ENCODE measurements around the gene FOSL2. TPM values are rescaled to one million over a fixed set of nuclear protein-coding genes. Genes with fewer than 3 reads are reported as not detected.
A peak's percentile ranks its signal among the peaks of the same experiment; 100 is the strongest.

FOSL2 gene
- polyA plus RNA-seq, 3 donors: 24.8 to 270 (median 28.6) TPM

DNA sequence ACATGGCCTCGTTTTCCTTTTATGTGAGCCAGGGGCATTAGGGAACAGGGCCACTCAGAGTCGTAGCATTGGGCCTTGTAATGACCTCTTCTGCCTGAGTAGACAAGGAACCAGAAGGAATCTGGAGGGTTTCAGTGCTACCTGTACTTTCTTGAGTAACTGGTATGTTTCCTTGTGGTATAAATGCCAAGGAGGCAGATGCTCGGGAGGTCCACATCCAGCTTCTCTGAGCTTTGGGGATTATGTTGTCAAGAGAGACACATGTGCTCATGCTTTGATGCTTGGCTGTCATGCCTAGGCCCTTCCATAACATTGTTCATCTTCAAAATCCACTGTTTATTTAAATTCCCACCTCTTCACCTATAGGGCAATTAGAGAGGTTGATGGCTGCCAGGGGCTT, 26.3 kb downstream of the FOSL2 start:
- DNase-seq: no peak
- peaks cover 34 to 57% of the 10 kb centered on the region in 2 donors for H3K36me3 Mint-ChIP-seq
- no peaks in the 10 kb centered on the region for H3K27me3 Mint-ChIP-seq (ENCODE audit: low read depth in 3 of 3)
- no peak overlapping the region for H3K4me3 ChIP-seq (replicated peaks in 1 of 3; ENCODE audit: low read depth in 2 of 3, low read length in 3 of 3)
- H3K9ac ChIP-seq (ENCODE audit: insufficient read depth, low read length, poor library complexity, severe bottlenecking): no peak overlapping the region
- peaks cover 83% of the 10 kb centered on the region for H4K20me1 ChIP-seq (ENCODE audit: insufficient read depth, low read length)
- peaks cover 20 to 54% of the 10 kb centered on the region in 2 donors for H3K36me3 ChIP-seq (replicated peaks in 1 of 2; ENCODE audit: control insufficient read depth in 1 of 2, insufficient read depth in 2 of 2, low read length in 2 of 2)
- no peak overlapping the region for H3K4me3 Mint-ChIP-seq
- peaks cover 31% of the 10 kb centered on the region for H3K79me2 ChIP-seq (ENCODE audit: insufficient read depth, low read length)
- H3K27ac Mint-ChIP-seq: peak overlapping the region; percentile 24 to 88 (median 55)
- no peak overlapping the region for H2AFZ ChIP-seq (ENCODE audit: insufficient read depth, low read depth, low read length, poor library complexity, severe bottlenecking)
- intact Hi-C loops (cut with micrococcal nuclease): no loop called here
- no peaks in the 10 kb centered on the region for H3K9me3 ChIP-seq (replicated peaks in 1 of 2; ENCODE audit: control insufficient read depth in 1 of 2, insufficient read depth in 1 of 2, low read length in 2 of 2)
- no peak overlapping the region for H3K4me2 ChIP-seq (replicated peaks; ENCODE audit: extremely low read depth, low read length, poor library complexity, severe bottlenecking)
- peaks cover 46% of the 10 kb centered on the region for H3K4me1 Mint-ChIP-seq
- WGBS (ENCODE audit: insufficient coverage): 100% methylated on average over 1 of the region's 3 CpGs
- peak overlapping the region in 1 of 2 donors; percentile 1 for H3K27ac ChIP-seq (ENCODE audit: low read depth in 1 of 2, low read length in 2 of 2)
- TF ChIP-seq, protein P1, sequence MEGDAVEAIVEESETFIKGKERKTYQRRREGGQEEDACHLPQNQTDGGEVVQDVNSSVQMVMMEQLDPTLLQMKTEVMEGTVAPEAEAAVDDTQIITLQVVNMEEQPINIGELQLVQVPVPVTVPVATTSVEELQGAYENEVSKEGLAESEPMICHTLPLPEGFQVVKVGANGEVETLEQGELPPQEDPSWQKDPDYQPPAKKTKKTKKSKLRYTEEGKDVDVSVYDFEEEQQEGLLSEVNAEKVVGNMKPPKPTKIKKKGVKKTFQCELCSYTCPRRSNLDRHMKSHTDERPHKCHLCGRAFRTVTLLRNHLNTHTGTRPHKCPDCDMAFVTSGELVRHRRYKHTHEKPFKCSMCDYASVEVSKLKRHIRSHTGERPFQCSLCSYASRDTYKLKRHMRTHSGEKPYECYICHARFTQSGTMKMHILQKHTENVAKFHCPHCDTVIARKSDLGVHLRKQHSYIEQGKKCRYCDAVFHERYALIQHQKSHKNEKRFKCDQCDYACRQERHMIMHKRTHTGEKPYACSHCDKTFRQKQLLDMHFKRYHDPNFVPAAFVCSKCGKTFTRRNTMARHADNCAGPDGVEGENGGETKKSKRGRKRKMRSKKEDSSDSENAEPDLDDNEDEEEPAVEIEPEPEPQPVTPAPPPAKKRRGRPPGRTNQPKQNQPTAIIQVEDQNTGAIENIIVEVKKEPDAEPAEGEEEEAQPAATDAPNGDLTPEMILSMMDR (IDR thresholded peaks at IDR 0.05): no peak
- no peaks in the 10 kb centered on the region for H3K27me3 ChIP-seq (ENCODE audit: control insufficient read depth in 2 of 2, insufficient read depth in 2 of 2, low read length in 2 of 2)
- H3K9me3 Mint-ChIP-seq: peaks cover 0 to 1% (median 0%) of the 10 kb centered on the region in 7 donors
- H3K4me1 ChIP-seq (ENCODE audit: control insufficient read depth in 1 of 2, insufficient read depth in 2 of 2, low read length in 2 of 2): peaks cover 18 to 38% of the 10 kb centered on the region in 2 donors

DNA sequence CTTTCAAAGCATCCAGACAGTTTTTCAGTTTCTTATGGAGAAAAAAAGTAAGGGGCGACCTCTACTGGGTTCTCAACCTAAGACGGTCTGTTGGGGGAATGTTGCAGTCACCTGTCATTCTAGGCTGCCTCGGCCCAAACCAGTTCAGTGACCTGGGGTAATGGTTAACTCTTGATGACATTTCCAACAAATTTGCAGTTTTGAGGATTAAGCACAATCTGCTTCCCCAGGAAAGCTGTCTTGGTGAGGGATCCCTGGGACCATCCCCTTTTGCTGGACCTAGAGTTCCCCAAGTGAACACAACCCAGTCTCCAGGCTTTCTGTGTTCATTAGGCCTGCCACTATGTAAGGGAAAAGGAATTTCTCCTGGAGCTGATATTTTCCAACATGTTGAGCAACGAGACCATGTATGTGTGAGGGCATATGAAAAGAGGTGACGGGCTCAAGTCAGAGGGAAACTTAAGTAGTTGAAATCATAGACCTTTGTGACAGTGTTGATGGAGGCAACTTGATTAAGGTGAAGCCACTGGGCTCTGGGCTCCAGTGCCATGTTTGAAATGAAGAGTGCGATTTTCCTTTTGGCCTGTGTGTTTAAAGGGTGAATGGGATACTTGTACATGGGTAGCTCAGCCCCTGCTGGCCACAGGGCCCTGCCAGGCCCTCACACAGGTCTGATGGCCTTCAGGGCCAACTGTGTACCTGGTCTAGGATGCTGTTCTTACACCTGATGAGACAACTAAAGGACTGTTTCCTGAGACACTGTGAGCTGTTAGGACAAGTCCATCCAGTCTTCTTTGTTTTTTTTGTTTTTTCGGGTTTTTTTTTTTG, 27.0 kb downstream of the FOSL2 start:
- Histone ChIP-seq H3K9ac (ENCODE audit: insufficient read depth, low read length, poor library complexity, severe bottlenecking) (no peak overlapping the region), H3K27ac (ENCODE audit: low read depth in 1 of 2, low read length in 2 of 2) (peak overlapping the region in 1 of 2 donors; percentile 54), H4K20me1 (ENCODE audit: insufficient read depth, low read length) (peaks cover 76% of the 10 kb centered on the region), H3K4me1 (ENCODE audit: control insufficient read depth in 1 of 2, insufficient read depth in 2 of 2, low read length in 2 of 2) (peaks cover 23 to 41% of the 10 kb centered on the region in 2 donors), H3K36me3 (replicated peaks in 1 of 2; ENCODE audit: control insufficient read depth in 1 of 2, insufficient read depth in 2 of 2, low read length in 2 of 2) (peaks cover 14 to 48% of the 10 kb centered on the region in 2 donors), H3K27me3 (ENCODE audit: control insufficient read depth in 2 of 2, insufficient read depth in 2 of 2, low read length in 2 of 2) (no peaks in the 10 kb centered on the region), H3K9me3 (replicated peaks in 1 of 2; ENCODE audit: control insufficient read depth in 1 of 2, insufficient read depth in 1 of 2, low read length in 2 of 2) (no peaks in the 10 kb centered on the region), H3K4me2 (replicated peaks; ENCODE audit: extremely low read depth, low read length, poor library complexity, severe bottlenecking) (no peak overlapping the region), H3K4me3 (replicated peaks in 1 of 3; ENCODE audit: low read depth in 2 of 3, low read length in 3 of 3) (no peak overlapping the region), H2AFZ (ENCODE audit: insufficient read depth, low read depth, low read length, poor library complexity, severe bottlenecking) (no peak overlapping the region), H3K79me2 (ENCODE audit: insufficient read depth, low read length) (peaks cover 24% of the 10 kb centered on the region)
- DNase-seq: no peak
- Mint-ChIP-seq H3K4me1 (peaks cover 50% of the 10 kb centered on the region), H3K4me3 (no peak overlapping the region), H3K9me3 (peaks cover 0 to 1% (median 0%) of the 10 kb centered on the region in 7 donors), H3K27me3 (ENCODE audit: low read depth in 3 of 3) (no peaks in the 10 kb centered on the region), H3K36me3 (peaks cover 28 to 51% of the 10 kb centered on the region in 2 donors), H3K27ac (peak overlapping the region; percentile 54 to 88 (median 66))
- 92% methylated on average over 6 of the region's 7 CpGs for WGBS (ENCODE audit: insufficient coverage)
- intact Hi-C loops (cut with micrococcal nuclease): no loop called here
- TF ChIP-seq, protein P1 (IDR thresholded peaks at IDR 0.05): no peak

Measured in CD14-positive monocyte (primary cell).